ENCODE results near the gene PRKCH.

Gene PRKCH

GRCh38 chr14:61559641-61560201, 238.3 kb downstream of the PRKCH start:
- no peak for DNase-seq

GRCh38 chr14:61560323-61560722, 238.9 kb downstream of the PRKCH start:
- no peak for DNase-seq

- DNase-seq: no peak
Measured at GRCh38 chr14:61561104-61561503, 239.7 kb downstream of the PRKCH start.

GRCh38 chr14:61561657-61562276, 240.4 kb downstream of the PRKCH start:
- DNase-seq: no peak

GRCh38 chr14:61562321-61563161, 241.2 kb downstream of the PRKCH start:
- DNase-seq: no peak

- DNase-seq: no peak
Measured at GRCh38 chr14:61563162-61563511, 241.8 kb downstream of the PRKCH start.

GRCh38 chr14:61563880-61564617, 242.7 kb downstream of the PRKCH start:
- DNase-seq: no peak

- no peak for DNase-seq
Measured at GRCh38 chr14:61564618-61565091, 243.3 kb downstream of the PRKCH start.

GRCh38 chr14:61565181-61565580, 243.8 kb downstream of the PRKCH start:
- no peak for DNase-seq

GRCh38 chr14:61565836-61566536, 244.6 kb downstream of the PRKCH start:
- no peak for DNase-seq

GRCh38 chr14:61566537-61567225, 245.3 kb downstream of the PRKCH start:
- no peak for DNase-seq

- DNase-seq: no peak
Measured at GRCh38 chr14:61567838-61568571, 246.6 kb downstream of the PRKCH start.

- DNase-seq: no peak
Measured at GRCh38 chr14:61568572-61569011, 247.2 kb downstream of the PRKCH start.

GRCh38 chr14:61569308-61569707, 247.9 kb downstream of the PRKCH start:
- DNase-seq: no peak

- DNase-seq: no peak
Measured at GRCh38 chr14:61569812-61570548, 248.6 kb downstream of the PRKCH start.

GRCh38 chr14:61570549-61571290, 249.3 kb downstream of the PRKCH start:
- no peak for DNase-seq

GRCh38 chr14:61571917-61572316, 250.5 kb downstream of the PRKCH start:
- no peak for DNase-seq

GRCh38 chr14:61573321-61573720, 251.9 kb downstream of the PRKCH start:
- no peak for DNase-seq

- DNase-seq: no peak
Measured at GRCh38 chr14:61573748-61574513, 252.6 kb downstream of the PRKCH start.

Measured in NCI-H774 (cell line).